B cell (primary cell): ENCODE measurements around the gene SEMA6D. TPM values are rescaled to one million over a fixed set of nuclear protein-coding genes. Genes with fewer than 3 reads are reported as not detected.

Experiments used
- ATAC-seq: fragments of 200-7000 bp; cut with Tn5 transposase; one replicate; pipeline ENCODE4 v1.10.0; 2021; ENCODE audit warnings: low read depth, mild to moderate bottlenecking, moderate number of reproducible peaks, moderate library complexity
- CTCF ChIA-PET: fragments of 350-600 bp; sonication (Branson Sonifier 250); formaldehyde crosslinking; loops from one replicate; lab custom pipeline; 2021; ENCODE audit warnings: antibody characterized with exemption, inconsistent platforms; lab: Charles Lee
- POLR2A ChIA-PET: fragments of 350-600 bp; sonication (Branson Sonifier 250); formaldehyde crosslinking; loops from one replicate; lab custom pipeline; 2021; ENCODE audit warnings: antibody characterized with exemption; lab: Charles Lee
- DNase-seq: peaks from one replicate; pipeline ENCODE4 v3.0.0; 2013
- H2AFZ ChIP-seq: 2 replicates; pipeline ENCODE4 v1.6.1; 2012; ENCODE audit warnings: mild to moderate bottlenecking, low read depth, low read length; ENCODE audit not compliant: insufficient read depth, poor library complexity, severe bottlenecking
- H3K27ac ChIP-seq, 2 donors: 1 replicate in 1 of 2; 2 replicates in 1 of 2; pipeline ENCODE4 v1.5.1; 2012 to 2013; ENCODE audit warnings: low read length in 2 of 2, mild to moderate bottlenecking in 2 of 2, moderate library complexity in 1 of 2
- H3K27me3 ChIP-seq, 4 experiments: fragments of 200-600 bp in 1 of 4; sonication (generic) in 1 of 4; replicated peaks in 1 of 4; 1 replicate in 2 of 4; 2 replicates in 2 of 4; pipeline versions ENCODE4 v1.6.1 to v1.7.0; 2013 to 2016; ENCODE audit warnings: low read length in 3 of 4, mild to moderate bottlenecking in 2 of 4, mixed read lengths in 1 of 4, moderate library complexity in 1 of 4; ENCODE audit not compliant: insufficient read depth in 4 of 4, control insufficient read depth in 3 of 4; ENCODE audit errors: control extremely low read depth in 1 of 4
- H3K36me3 ChIP-seq, 2 experiments: replicated peaks in 1 of 2; 1 replicate in 1 of 2; 2 replicates in 1 of 2; pipeline versions ENCODE4 v1.6.1 to v1.7.1; 2013; ENCODE audit warnings: low read length in 1 of 2; ENCODE audit not compliant: insufficient read depth in 2 of 2, control insufficient read depth in 1 of 2; ENCODE audit errors: control extremely low read depth in 1 of 2, extremely low read depth in 1 of 2
- H3K4me1 ChIP-seq, 2 donors: fragments of 200-600 bp in 1 of 2; sonication (generic) in 1 of 2; 1 replicate in 1 of 2; 2 replicates in 1 of 2; pipeline versions ENCODE4 v1.5.1 to v1.6.1; 2013 to 2017; ENCODE audit warnings: low read length in 2 of 2; ENCODE audit not compliant: control insufficient read depth in 2 of 2, insufficient read depth in 2 of 2
- H3K4me2 ChIP-seq: replicated peaks from 2 replicates; pipeline ENCODE3; 2012; ENCODE audit warnings: mild to moderate bottlenecking, low read depth, low read length; ENCODE audit not compliant: poor library complexity, severe bottlenecking
- H3K4me3 ChIP-seq, 5 experiments: fragments of 200-600 bp in 1 of 5; sonication (generic) in 1 of 5; 1 replicate in 3 of 5; 2 replicates in 2 of 5; pipeline versions ENCODE4 v1.5.1 to v1.7.0; 2011 to 2016; ENCODE audit warnings: low read length in 4 of 5, mild to moderate bottlenecking in 4 of 5, low read depth in 2 of 5, control low read depth in 1 of 5, moderate library complexity in 1 of 5; ENCODE audit not compliant: insufficient read depth in 1 of 5; ENCODE audit errors: control extremely low read depth in 1 of 5, extremely low read depth in 1 of 5
- H3K79me2 ChIP-seq: fragments of 200-600 bp; sonication (generic); one replicate; pipeline ENCODE4 v1.6.0; 2016; ENCODE audit warnings: low read length; ENCODE audit not compliant: control insufficient read depth, insufficient read depth
- H3K9ac ChIP-seq: fragments of 200-600 bp; sonication (generic); 2 replicates; pipeline ENCODE4 v1.6.1; 2017; ENCODE audit warnings: mild to moderate bottlenecking, low read length, moderate library complexity
- H3K9me3 ChIP-seq, 3 donors: one replicate each; pipeline versions ENCODE4 v1.6.1 to v1.7.1; 2013; ENCODE audit warnings: low read length in 2 of 3; ENCODE audit not compliant: control insufficient read depth in 2 of 3, insufficient read depth in 1 of 3; ENCODE audit errors: control extremely low read depth in 1 of 3
- H4K20me1 ChIP-seq: 2 replicates; pipeline ENCODE4 v1.6.0; 2012; ENCODE audit warnings: mild to moderate bottlenecking, low read length; ENCODE audit not compliant: insufficient read depth, control insufficient read depth, poor library complexity, severe bottlenecking
- H3K27ac Mint-ChIP-seq: one replicate; pipeline ENCODE4 v1.8.0; 2021; ENCODE audit warnings: mixed read lengths
- H3K27me3 Mint-ChIP-seq: one replicate; pipeline ENCODE4 v1.8.0; 2021; ENCODE audit warnings: mixed read lengths
- H3K4me1 Mint-ChIP-seq: one replicate; pipeline ENCODE4 v1.8.0; 2021; ENCODE audit warnings: mixed read lengths
- H3K4me3 Mint-ChIP-seq: one replicate; pipeline ENCODE4 v1.8.0; 2021; ENCODE audit warnings: mixed read lengths
- H3K9me3 Mint-ChIP-seq: one replicate; pipeline ENCODE4 v1.8.0; 2022; ENCODE audit warnings: mixed read lengths; ENCODE audit not compliant: insufficient read depth
- CTCF ChIP-seq: fragments of 200-600 bp; IDR thresholded peaks from one replicate; pipeline ENCODE4 v1.8.0; 2022; ENCODE audit warnings: antibody characterized with exemption, mild to moderate bottlenecking
- EZH2 ChIP-seq: IDR thresholded peaks from 2 replicates; pipeline ENCODE4 v1.6.1; 2012; ENCODE audit warnings: borderline replicate concordance, low read depth, mild to moderate bottlenecking, moderate library complexity, low read length; ENCODE audit not compliant: insufficient read depth, poor library complexity, severe bottlenecking
- WGBS: methylation state at CpG from one replicate; pipeline ENCODE4 v1.1.5; 2013; ENCODE audit warnings: missing lambda C conversion rate; ENCODE audit not compliant: insufficient coverage; 5-methylcytosine and 5-hydroxymethylcytosine counted together
- intact Hi-C: fragments of 100-400 bp; cut with micrococcal nuclease; formaldehyde crosslinking; loops from one replicate; pipeline ENCODE4 v1.10.0; 2022
- polyA plus RNA-seq: library from polyadenylated mRNA; depleted of rRNA; stranded (reverse); fragments of >200 nt; gene quantifications from 2 replicates; pipeline ENCODE4 v1.2.3, GENCODE V29; 2012
- total RNA-seq, 2 donors: library from RNA; stranded (reverse); fragments of 120-200 nt in 1 of 2; gene quantifications; 1 replicate in 1 of 2; 2 replicates in 1 of 2; pipeline versions ENCODE4 v1.2.3 to v1.2.4, GENCODE V29; 2013 to 2022

Gene SEMA6D
- total and polyA plus RNA-seq, 2 donors (not counting 1 experiment from before 2014, with no cell fraction given), result not detected

GRCh38 chr15:47732248-47732647 lies 14.9 kb downstream of the SEMA6D start:
- Histone ChIP-seq H3K27ac (no peak overlapping the region), H3K36me3 (no peaks in the 10 kb centered on the region), H2AFZ (no peak overlapping the region), H3K9ac (no peak overlapping the region), H3K79me2 (no peaks in the 10 kb centered on the region), H3K4me1 (no peaks in the 10 kb centered on the region), H3K4me3 (no peak overlapping the region), H4K20me1 (no peaks in the 10 kb centered on the region), H3K27me3 (no peaks in the 10 kb centered on the region), H3K4me2 (no peak overlapping the region), H3K9me3 (peaks cover 0 to 3% (median 0%) of the 10 kb centered on the region in 3 donors)
- Mint-ChIP-seq H3K27ac (no peak overlapping the region), H3K27me3 (peaks cover 16% of the 10 kb centered on the region), H3K4me3 (no peak overlapping the region), H3K9me3 (no peaks in the 10 kb centered on the region), H3K4me1 (no peaks in the 10 kb centered on the region)
- POLR2A ChIA-PET, result no interaction called here
- WGBS, result 80% methylated on average over 1 of the region's 1 CpG
- TF ChIP-seq EZH2, result no peak
- no peak for TF ChIP-seq CTCF
- no peak for DNase-seq
- CTCF ChIA-PET, result no interaction called here
- ATAC-seq, result no peak
- intact Hi-C loops, result no loop called here

GRCh38 chr15:47733085-47733484 lies 15.8 kb downstream of the SEMA6D start:
- H3K9ac ChIP-seq, result no peak overlapping the region
- POLR2A ChIA-PET, result no interaction called here
- WGBS, result 100% methylated on average over 1 of the region's 2 CpGs
- no peak overlapping the region for H3K27ac Mint-ChIP-seq
- DNase-seq (no peak), ATAC-seq (no peak)
- H3K36me3 ChIP-seq, result no peaks in the 10 kb centered on the region
- TF ChIP-seq EZH2, result no peak
- H3K4me2 ChIP-seq, result no peak overlapping the region
- H3K9me3 ChIP-seq, result peaks cover 0 to 3% (median 0%) of the 10 kb centered on the region in 3 donors
- H3K4me1 Mint-ChIP-seq, result no peaks in the 10 kb centered on the region
- CTCF ChIA-PET, result no interaction called here
- H3K9me3 Mint-ChIP-seq, result peaks cover under 1% of the 10 kb centered on the region
- H3K4me1 ChIP-seq, result no peaks in the 10 kb centered on the region
- H3K4me3 ChIP-seq, result no peak overlapping the region
- no peak overlapping the region for H3K27ac ChIP-seq
- peaks cover 17% of the 10 kb centered on the region for H3K27me3 Mint-ChIP-seq
- H3K27me3 ChIP-seq, result no peaks in the 10 kb centered on the region
- H3K4me3 Mint-ChIP-seq, result no peak overlapping the region
- H2AFZ ChIP-seq, result no peak overlapping the region
- H4K20me1 ChIP-seq, result no peaks in the 10 kb centered on the region
- no peaks in the 10 kb centered on the region for H3K79me2 ChIP-seq
- intact Hi-C loops, result no loop called here
